Measurements from ENCODE around the gene CCDC136. TPM values are rescaled to one million over a fixed set of nuclear protein-coding genes. Genes with fewer than 3 reads are reported as not detected.

The CCDC136 gene
- total RNA-seq, 1 donor, result 7.2 TPM

DNA sequence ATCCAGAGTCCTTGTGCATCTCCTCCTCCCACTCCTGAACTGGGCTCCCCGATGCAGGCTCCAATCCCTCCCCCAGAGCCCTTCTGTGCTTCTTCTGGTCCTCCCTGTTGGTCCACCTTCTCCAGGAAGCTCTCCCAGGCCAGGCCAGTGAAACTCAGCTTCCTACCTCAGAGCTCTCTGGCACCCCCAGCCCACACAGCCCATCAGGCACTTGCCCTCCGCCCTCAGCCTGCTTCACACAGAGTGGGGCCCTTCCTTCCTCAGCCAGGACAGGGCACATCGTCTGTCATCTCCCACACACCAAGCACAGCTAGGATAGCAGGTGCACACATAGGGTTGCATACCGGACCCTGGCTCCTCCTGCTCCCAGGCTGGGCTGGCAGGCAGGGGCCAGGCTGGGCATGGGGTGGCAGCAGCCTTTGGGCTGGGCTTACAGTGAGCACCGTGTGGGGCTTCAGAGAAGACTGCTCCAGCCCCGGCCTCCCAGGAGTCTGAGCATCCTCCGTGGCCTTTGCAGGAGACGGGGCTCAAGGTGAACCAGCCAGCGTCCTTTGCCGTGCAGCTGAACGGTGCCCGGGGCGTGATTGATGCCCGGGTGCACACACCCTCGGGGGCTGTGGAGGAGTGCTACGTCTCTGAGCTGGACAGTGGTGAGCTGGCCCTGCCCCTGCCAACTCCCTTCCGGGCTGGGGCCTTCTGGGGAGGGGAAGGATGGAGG, 64.4 kb downstream of the CCDC136 start:
- TF ChIP-seq, protein P1, sequence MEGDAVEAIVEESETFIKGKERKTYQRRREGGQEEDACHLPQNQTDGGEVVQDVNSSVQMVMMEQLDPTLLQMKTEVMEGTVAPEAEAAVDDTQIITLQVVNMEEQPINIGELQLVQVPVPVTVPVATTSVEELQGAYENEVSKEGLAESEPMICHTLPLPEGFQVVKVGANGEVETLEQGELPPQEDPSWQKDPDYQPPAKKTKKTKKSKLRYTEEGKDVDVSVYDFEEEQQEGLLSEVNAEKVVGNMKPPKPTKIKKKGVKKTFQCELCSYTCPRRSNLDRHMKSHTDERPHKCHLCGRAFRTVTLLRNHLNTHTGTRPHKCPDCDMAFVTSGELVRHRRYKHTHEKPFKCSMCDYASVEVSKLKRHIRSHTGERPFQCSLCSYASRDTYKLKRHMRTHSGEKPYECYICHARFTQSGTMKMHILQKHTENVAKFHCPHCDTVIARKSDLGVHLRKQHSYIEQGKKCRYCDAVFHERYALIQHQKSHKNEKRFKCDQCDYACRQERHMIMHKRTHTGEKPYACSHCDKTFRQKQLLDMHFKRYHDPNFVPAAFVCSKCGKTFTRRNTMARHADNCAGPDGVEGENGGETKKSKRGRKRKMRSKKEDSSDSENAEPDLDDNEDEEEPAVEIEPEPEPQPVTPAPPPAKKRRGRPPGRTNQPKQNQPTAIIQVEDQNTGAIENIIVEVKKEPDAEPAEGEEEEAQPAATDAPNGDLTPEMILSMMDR (IDR thresholded peaks at IDR 0.05; ENCODE audit: extremely low read depth, low read depth, low read length), result no peak
- Histone ChIP-seq H4K20me1 (ENCODE audit: insufficient read depth, low read length) (peaks cover 20% of the 10 kb centered on the region), H3K4me2 (ENCODE audit: insufficient read depth, low read length) (no peak overlapping the region), H3K27ac (ENCODE audit: low read depth, low read length) (no peak overlapping the region), H2AFZ (ENCODE audit: low read length) (no peak overlapping the region), H3K4me3 (ENCODE audit: insufficient read depth, low read length) (no peak overlapping the region), H3K9me3 (ENCODE audit: low read depth, low read length) (no peaks in the 10 kb centered on the region), H3K79me2 (ENCODE audit: insufficient read depth, low read length) (no peaks in the 10 kb centered on the region), H3K27me3 (ENCODE audit: insufficient read depth, low read length) (no peaks in the 10 kb centered on the region), H3K4me1 (ENCODE audit: insufficient read depth, low read length) (no peaks in the 10 kb centered on the region), H3K36me3 (ENCODE audit: insufficient read depth, low read length) (peaks cover 77% of the 10 kb centered on the region)
- DNase-seq (ENCODE audit: insufficient read length, low spot score, missing footprints), result no peak

DNA sequence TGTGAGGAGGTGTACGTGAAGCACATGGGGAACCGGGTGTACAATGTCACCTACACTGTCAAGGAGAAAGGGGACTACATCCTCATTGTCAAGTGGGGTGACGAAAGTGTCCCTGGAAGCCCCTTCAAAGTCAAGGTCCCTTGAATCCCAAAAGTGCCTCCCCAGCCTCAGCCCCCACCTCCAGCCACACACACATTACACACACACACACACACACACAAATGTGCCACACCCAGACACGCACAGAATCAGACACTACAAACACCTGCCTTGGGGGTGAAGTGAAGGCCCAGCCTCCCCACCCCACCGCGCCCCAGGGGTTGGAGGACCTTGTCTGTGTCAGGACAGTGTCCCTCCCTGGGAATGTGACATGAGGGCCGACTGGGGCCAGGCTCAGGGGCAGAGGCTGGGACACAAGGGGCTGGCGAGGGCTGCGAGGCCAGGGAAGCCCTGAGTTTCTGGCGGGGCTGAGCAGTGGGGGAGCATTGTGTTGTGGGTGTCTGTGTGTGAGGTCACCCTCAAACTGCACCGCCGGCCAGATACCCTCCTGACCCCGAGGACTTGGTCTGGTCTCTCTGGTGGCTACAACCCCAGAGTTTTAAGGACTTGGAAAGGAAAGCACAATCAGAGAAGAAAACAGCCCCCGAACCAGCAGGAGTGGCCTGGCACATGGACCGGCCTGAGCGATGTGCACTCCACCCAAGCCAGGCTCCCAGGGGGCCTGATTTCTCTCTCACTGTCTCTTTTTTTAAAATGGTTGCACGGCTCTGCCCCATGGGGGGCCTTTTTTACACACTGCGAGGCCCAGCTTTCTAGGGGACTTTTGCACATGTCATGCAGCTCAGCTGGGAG, 66.8 kb downstream of the CCDC136 start:
- Histone ChIP-seq H4K20me1 (ENCODE audit: insufficient read depth, low read length) (peaks cover 23% of the 10 kb centered on the region), H3K4me1 (ENCODE audit: insufficient read depth, low read length) (peaks cover 6% of the 10 kb centered on the region), H3K27me3 (ENCODE audit: insufficient read depth, low read length) (no peaks in the 10 kb centered on the region), H3K79me2 (ENCODE audit: insufficient read depth, low read length) (peaks cover 13% of the 10 kb centered on the region), H3K36me3 (ENCODE audit: insufficient read depth, low read length) (peaks cover 55% of the 10 kb centered on the region), H3K27ac (ENCODE audit: low read depth, low read length) (peak overlapping the region; percentile 41), H2AFZ (ENCODE audit: low read length) (no peak overlapping the region), H3K4me2 (ENCODE audit: insufficient read depth, low read length) (no peak overlapping the region), H3K4me3 (ENCODE audit: insufficient read depth, low read length) (no peak overlapping the region), H3K9me3 (ENCODE audit: low read depth, low read length) (no peaks in the 10 kb centered on the region)
- TF ChIP-seq, protein P1 (IDR thresholded peaks at IDR 0.05; ENCODE audit: extremely low read depth, low read depth, low read length), result no peak
- peak; percentile 92 for DNase-seq (ENCODE audit: insufficient read length, low spot score, missing footprints)

DNA sequence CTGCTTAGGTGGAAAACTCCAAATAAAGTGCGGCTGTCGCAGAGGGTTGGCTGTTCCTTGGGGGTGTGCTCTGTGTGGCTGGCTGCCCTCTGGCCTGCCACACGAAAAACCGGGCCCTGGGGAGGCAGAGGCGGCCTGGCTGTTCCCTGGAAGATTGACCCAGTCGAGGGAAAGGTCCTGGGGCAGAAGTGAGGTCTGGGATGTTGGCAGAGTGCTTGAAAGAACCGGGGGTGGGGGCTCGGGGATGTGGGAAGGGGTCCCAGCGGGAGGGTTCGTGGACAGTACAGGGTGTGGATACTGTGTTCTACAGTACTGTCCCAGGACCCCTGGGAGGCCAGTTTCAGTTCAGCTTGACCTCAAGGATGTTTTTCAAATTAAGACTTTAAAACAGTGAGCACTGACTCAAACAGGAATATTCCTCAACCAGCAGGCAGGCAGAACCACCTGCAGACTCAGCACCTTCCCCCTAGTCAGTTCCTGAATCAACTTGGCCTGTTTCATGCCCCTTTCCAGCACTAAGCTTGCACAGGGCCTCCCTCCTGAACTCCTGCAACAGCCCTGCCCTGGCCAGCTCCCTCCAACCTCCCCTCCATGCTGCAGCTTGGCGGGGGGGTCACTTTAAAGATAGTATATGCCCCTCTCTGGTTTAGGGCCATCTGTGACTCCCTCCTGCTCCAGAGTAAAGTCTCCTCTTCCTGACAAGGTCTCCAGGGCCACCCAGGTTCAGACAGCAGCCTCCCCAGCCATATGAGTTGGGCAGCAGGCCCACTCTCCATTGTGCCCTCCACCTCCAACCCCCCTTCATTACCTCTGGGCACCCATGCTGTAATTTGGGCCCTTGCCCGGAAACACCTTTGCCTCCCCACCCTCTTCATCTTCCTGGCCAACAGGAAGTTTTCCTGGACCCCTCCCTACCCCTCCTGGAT, 67.7 kb downstream of the CCDC136 start:
- DNase-seq (ENCODE audit: insufficient read length, low spot score, missing footprints), result peak; percentile 86
- Histone ChIP-seq H3K27ac (ENCODE audit: low read depth, low read length) (peak overlapping the region; percentile 41), H4K20me1 (ENCODE audit: insufficient read depth, low read length) (peaks cover 29% of the 10 kb centered on the region), H3K79me2 (ENCODE audit: insufficient read depth, low read length) (peaks cover 20% of the 10 kb centered on the region), H3K4me1 (ENCODE audit: insufficient read depth, low read length) (peaks cover 12% of the 10 kb centered on the region), H2AFZ (ENCODE audit: low read length) (no peak overlapping the region), H3K36me3 (ENCODE audit: insufficient read depth, low read length) (peaks cover 46% of the 10 kb centered on the region), H3K27me3 (ENCODE audit: insufficient read depth, low read length) (no peaks in the 10 kb centered on the region), H3K4me2 (ENCODE audit: insufficient read depth, low read length) (no peak overlapping the region), H3K9me3 (ENCODE audit: low read depth, low read length) (no peaks in the 10 kb centered on the region), H3K4me3 (ENCODE audit: insufficient read depth, low read length) (no peak overlapping the region)
- TF ChIP-seq, protein P1 (IDR thresholded peaks at IDR 0.05; ENCODE audit: extremely low read depth, low read depth, low read length), result no peak

All from osteoblast (primary cell).